Right atrium auricular region (tissue), 2 donors: ENCODE data around the gene TMC1. TPM values are rescaled to one million over a fixed set of nuclear protein-coding genes. Genes with fewer than 3 reads are reported as not detected.

Experiments used
- DNase-seq: peaks from one replicate; pipeline ENCODE4 v3.0.0-alpha.2; 2019; ENCODE audit warnings: low spot score
- H3K27ac ChIP-seq, 2 donors: fragments of 200-600 bp; sonication (generic); 1 replicate in 1 of 2; 2 replicates in 1 of 2; pipeline ENCODE4 v1.5.1; 2016 to 2019
- H3K27me3 ChIP-seq, 2 donors: fragments of 200-600 bp; sonication (generic); one replicate each; pipeline versions ENCODE4 v1.5.1 to v1.6.0; 2017 to 2019
- H3K36me3 ChIP-seq: fragments of 200-600 bp; sonication (generic); one replicate; pipeline ENCODE4 v1.5.1; 2016
- H3K4me1 ChIP-seq, 2 donors: fragments of 200-600 bp; sonication (generic); one replicate each; pipeline versions ENCODE4 v1.5.1 to v1.6.0; 2017 to 2019
- H3K4me3 ChIP-seq, 2 donors: fragments of 200-600 bp; sonication (generic); 1 replicate in 1 of 2; 2 replicates in 1 of 2; pipeline ENCODE4 v1.5.1; 2017 to 2019; ENCODE audit warnings: mild to moderate bottlenecking in 1 of 2, moderate library complexity in 1 of 2
- H3K9me3 ChIP-seq, 2 donors: fragments of 200-600 bp; sonication (generic); one replicate each; pipeline ENCODE4 v1.5.1; 2019
- CTCF ChIP-seq, 2 donors: fragments of 200-600 bp; sonication (generic); IDR thresholded peaks; one replicate each; pipeline ENCODE4 v1.5.1; 2019; ENCODE audit warnings: antibody characterized with exemption in 2 of 2
- total RNA-seq, 2 donors: library from RNA; depleted of rRNA; stranded (reverse); fragments of >200 nt; gene quantifications; one replicate each; pipeline ENCODE4 v1.1.0, GENCODE V29; 2016

The TMC1 gene
- total RNA-seq, 2 donors from 2014 or later, result not detected

GRCh38 chr9:72648324-72649126, 127.1 kb downstream of the TMC1 start:
- H3K4me1 ChIP-seq, result no peaks in the 10 kb centered on the region
- no peak for DNase-seq
- H3K27me3 ChIP-seq, result no peaks in the 10 kb centered on the region
- TF ChIP-seq CTCF (IDR thresholded peaks at IDR 0.05), result no peak
- H3K27ac ChIP-seq, result no peak overlapping the region
- no peaks in the 10 kb centered on the region for H3K36me3 ChIP-seq
- H3K9me3 ChIP-seq, result no peaks in the 10 kb centered on the region
- H3K4me3 ChIP-seq, result no peak overlapping the region

GRCh38 chr9:72649127-72649442, 127.7 kb downstream of the TMC1 start:
- H3K4me1 ChIP-seq, result no peaks in the 10 kb centered on the region
- H3K36me3 ChIP-seq, result no peaks in the 10 kb centered on the region
- no peak overlapping the region for H3K4me3 ChIP-seq
- no peak for DNase-seq
- no peaks in the 10 kb centered on the region for H3K9me3 ChIP-seq
- H3K27me3 ChIP-seq, result no peaks in the 10 kb centered on the region
- no peak for TF ChIP-seq CTCF (IDR thresholded peaks at IDR 0.05)
- no peak overlapping the region for H3K27ac ChIP-seq

GRCh38 chr9:72650206-72650605, 128.8 kb downstream of the TMC1 start:
- no peaks in the 10 kb centered on the region for H3K36me3 ChIP-seq
- no peak for DNase-seq
- TF ChIP-seq CTCF (IDR thresholded peaks at IDR 0.05), result no peak
- no peak overlapping the region for H3K27ac ChIP-seq
- no peaks in the 10 kb centered on the region for H3K4me1 ChIP-seq
- H3K27me3 ChIP-seq, result no peaks in the 10 kb centered on the region
- no peak overlapping the region for H3K4me3 ChIP-seq
- H3K9me3 ChIP-seq, result no peaks in the 10 kb centered on the region

GRCh38 chr9:72656021-72656420, 134.6 kb downstream of the TMC1 start:
- no peaks in the 10 kb centered on the region for H3K9me3 ChIP-seq
- TF ChIP-seq CTCF (IDR thresholded peaks at IDR 0.05), result no peak
- H3K27ac ChIP-seq, result no peak overlapping the region
- H3K4me1 ChIP-seq, result no peaks in the 10 kb centered on the region
- H3K36me3 ChIP-seq, result no peaks in the 10 kb centered on the region
- no peak for DNase-seq
- no peaks in the 10 kb centered on the region for H3K27me3 ChIP-seq
- no peak overlapping the region for H3K4me3 ChIP-seq

- no peak overlapping the region for H3K4me3 ChIP-seq
- H3K9me3 ChIP-seq, result no peaks in the 10 kb centered on the region
- DNase-seq, result no peak
- no peaks in the 10 kb centered on the region for H3K27me3 ChIP-seq
- no peak overlapping the region for H3K27ac ChIP-seq
- no peak for TF ChIP-seq CTCF (IDR thresholded peaks at IDR 0.05)
- H3K36me3 ChIP-seq, result no peaks in the 10 kb centered on the region
- no peaks in the 10 kb centered on the region for H3K4me1 ChIP-seq
Observed at GRCh38 chr9:72657023-72657422, 135.6 kb downstream of the TMC1 start.

GRCh38 chr9:72658703-72659102, 137.3 kb downstream of the TMC1 start:
- no peaks in the 10 kb centered on the region for H3K4me1 ChIP-seq
- no peaks in the 10 kb centered on the region for H3K36me3 ChIP-seq
- no peak overlapping the region for H3K4me3 ChIP-seq
- H3K27me3 ChIP-seq, result no peaks in the 10 kb centered on the region
- no peak overlapping the region for H3K27ac ChIP-seq
- DNase-seq, result no peak
- H3K9me3 ChIP-seq, result no peaks in the 10 kb centered on the region
- no peak for TF ChIP-seq CTCF (IDR thresholded peaks at IDR 0.05)
